Breast epithelium (tissue), 3 donors: ENCODE measurements around the gene PLS1.

Source experiments
- CTCF ChIP-seq, 3 donors: fragments of 450-650 bp; IDR thresholded peaks; one replicate each; pipeline ENCODE4 v1.5.1; 2016 to 2017; ENCODE audit warnings: antibody characterized with exemption in 3 of 3, mild to moderate bottlenecking in 3 of 3, moderate library complexity in 3 of 3
- POLR2A ChIP-seq: fragments of 450-650 bp; IDR thresholded peaks from one replicate; pipeline ENCODE4 v1.6.1; 2016; ENCODE audit warnings: antibody characterized with exemption, mild to moderate bottlenecking, moderate library complexity
- POLR2AphosphoS5 ChIP-seq, 3 donors: sonication (generic); formaldehyde crosslinking; IDR thresholded peaks; one replicate each; pipeline ENCODE4 v1.6.1; 2017; ENCODE audit warnings: antibody characterized with exemption in 3 of 3

- no peak for TF ChIP-seq CTCF (IDR thresholded peaks at IDR 0.05)
- TF ChIP-seq POLR2AphosphoS5 (IDR thresholded peaks at IDR 0.05), result no peak
- no peak for TF ChIP-seq POLR2A
Observed at GRCh38 chr3:142706321-142707127, 110.3 kb downstream of the PLS1 start.
